GM21717 (cell line): ENCODE results near the gene PCDHA13.
"Not testable (repeated sequence)": the region's sequence is repeated elsewhere in the genome, so short reads cannot be mapped to it uniquely, and the experiment has no call there.

Experiments
- ATAC-seq: cut with Tn5 transposase; IDR thresholded peaks from one replicate; pipeline ENCODE4 v1.9.1; 2021; ENCODE audit warnings: mild to moderate bottlenecking, moderate library complexity; ENCODE audit not compliant: unreplicated experiment

The PCDHA13 gene

GRCh38 chr5:140881889-140882590, at the start of gene PCDHA13:
PCDHA13 (plus strand) TSS chr5:140882124; CDS start chr5:140882269, 145 bp downstream.
- no peak for ATAC-seq

- ATAC-seq: no peak
Observed at GRCh38 chr5:140833993-140834392, 47.9 kb upstream of the PCDHA13 start, which contains the start of gene PCDHA7. PCDHA7 (plus strand) TSS chr5:140834269; CDS start chr5:140834384, 115 bp downstream.

- not testable (repeated sequence) for ATAC-seq
Observed at GRCh38 chr5:140834439-140835008, 47.4 kb upstream of the PCDHA13 start.

- ATAC-seq: no peak
Observed at GRCh38 chr5:140835622-140836510, 46.1 kb upstream of the PCDHA13 start.

- ATAC-seq: no peak
Observed at GRCh38 chr5:140840978-140841962, 40.7 kb upstream of the PCDHA13 start, which contains the start of gene PCDHA8. PCDHA8 (plus strand) TSS chr5:140841187; CDS start chr5:140841322, 135 bp downstream.

- no peak for ATAC-seq
Observed at GRCh38 chr5:140842798-140843733, 38.9 kb upstream of the PCDHA13 start.

GRCh38 chr5:140848139-140849102, 33.5 kb upstream of the PCDHA13 start, which contains the start of gene PCDHA9:
PCDHA9 (plus strand) TSS chr5:140848382; CDS start chr5:140848496, 114 bp downstream.
- ATAC-seq: not testable (repeated sequence)

GRCh38 chr5:140849831-140850634, 31.9 kb upstream of the PCDHA13 start:
- ATAC-seq: not testable (repeated sequence)

GRCh38 chr5:140855772-140856674, 25.9 kb upstream of the PCDHA13 start, which contains the start of gene PCDHA10:
PCDHA10 (plus strand) TSS chr5:140855897; CDS start chr5:140856049, 152 bp downstream.
- ATAC-seq: no peak

- no peak for ATAC-seq
Observed at GRCh38 chr5:140857177-140857986, 24.5 kb upstream of the PCDHA13 start.

GRCh38 chr5:140857987-140858240, 24.0 kb upstream of the PCDHA13 start:
- ATAC-seq: no peak

- no peak for ATAC-seq
Observed at GRCh38 chr5:140862441-140863295, 19.3 kb upstream of the PCDHA13 start.

- ATAC-seq: no peak
Observed at GRCh38 chr5:140868721-140869554, 13.0 kb upstream of the PCDHA13 start, which contains the start of gene PCDHA11. PCDHA11 (plus strand) TSS chr5:140868957; CDS start chr5:140869104, 147 bp downstream.
